NCI-H1694 treated with DMSO at 0.1 percent for 48 hours (cell line): ENCODE results near the gene BASP1.
"Not testable (repeated sequence)": the region's sequence is repeated elsewhere in the genome, so short reads cannot be mapped to it uniquely, and the experiment has no call there.

Experiments used
- DNase-seq: peaks from one replicate; lab custom pipeline; 2025; lab: John Stamatoyannopoulos, UW

Gene BASP1

DNA sequence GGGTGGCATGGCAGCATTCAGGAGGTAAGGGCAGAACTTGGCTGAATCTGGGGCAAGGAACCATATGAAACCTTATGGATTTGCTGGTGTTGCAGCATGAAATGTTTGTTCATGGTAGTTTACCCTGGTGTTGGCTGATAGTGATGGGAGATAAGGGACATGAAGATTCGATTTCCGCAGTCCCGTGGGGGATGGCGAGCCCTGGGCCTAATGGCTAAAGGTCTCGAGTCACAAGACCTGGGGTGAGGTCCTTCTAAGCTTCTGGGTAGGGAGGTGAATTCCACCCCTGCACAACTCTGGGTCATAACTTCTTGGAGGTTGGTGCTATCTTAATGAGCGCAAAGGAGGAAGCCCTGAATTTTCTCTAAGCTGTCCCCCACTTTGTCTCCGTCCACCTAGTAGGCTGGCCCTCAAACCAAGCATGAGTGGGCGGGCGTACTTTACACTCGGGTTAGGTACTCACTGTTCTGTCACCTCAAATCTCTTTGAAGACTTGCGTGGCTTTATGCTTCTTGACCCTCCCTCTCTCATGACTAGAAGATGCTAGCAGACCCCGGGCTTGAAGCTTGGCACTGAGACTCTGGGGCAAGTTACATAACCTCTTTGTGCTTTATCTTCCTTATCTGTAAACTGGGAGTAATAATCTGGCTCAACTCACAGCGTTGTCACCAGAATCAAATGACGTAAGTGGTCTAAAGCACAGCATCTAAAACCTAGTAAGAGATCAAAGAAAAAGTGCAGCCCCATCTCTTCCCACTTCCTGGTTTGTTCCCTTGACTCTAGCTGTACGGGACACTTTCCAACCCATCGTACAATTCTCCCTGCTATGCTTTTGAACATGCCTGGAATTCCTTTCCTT, 72.5 kb downstream of the BASP1 start:
- no peak for DNase-seq

DNA sequence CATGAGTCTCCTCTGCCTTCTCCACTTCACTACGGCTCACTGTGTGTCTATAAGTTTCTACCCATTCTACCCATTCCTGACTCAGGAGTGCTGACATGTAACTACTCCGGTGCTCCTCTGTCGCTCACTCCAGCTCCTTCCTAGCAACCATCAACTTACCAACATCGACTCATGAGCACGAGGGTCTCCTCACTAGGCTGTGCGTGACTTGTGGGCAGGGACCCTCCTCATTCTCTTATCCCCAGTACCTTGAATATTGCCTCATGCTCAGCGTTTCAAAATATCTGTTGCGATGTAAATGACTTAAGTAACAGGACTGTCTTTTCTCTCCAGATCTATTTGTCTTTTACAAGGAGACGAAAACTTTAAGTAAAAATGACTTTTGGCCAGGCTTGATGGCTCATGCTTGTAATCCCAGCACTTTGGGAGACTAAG, 73.1 kb downstream of the BASP1 start:
- no peak for DNase-seq

- DNase-seq = no peak
Observed at GRCh38 chr5:17292434-17293015, 75.1 kb downstream of the BASP1 start.

GRCh38 chr5:17294639-17295311, 77.3 kb downstream of the BASP1 start:
- no peak for DNase-seq

DNA sequence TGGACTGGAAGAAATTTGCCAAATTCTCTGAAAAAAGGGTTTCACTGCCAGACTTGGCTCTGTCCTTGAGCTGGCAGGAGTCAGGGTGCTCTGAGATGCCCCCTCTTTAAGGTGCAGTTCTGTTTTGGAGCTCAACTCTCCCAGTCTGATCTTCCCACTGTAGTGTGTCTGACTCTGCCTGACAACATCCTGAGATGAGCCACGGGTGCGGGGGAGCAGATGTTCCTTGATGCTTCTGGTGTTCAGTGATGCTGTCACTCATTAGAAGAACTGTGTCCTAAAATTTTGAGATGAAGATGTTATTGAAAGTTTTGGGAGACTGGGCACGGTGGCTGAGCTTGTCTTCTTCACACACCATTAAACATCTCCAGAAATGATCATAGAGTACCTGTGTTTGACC, 78.2 kb downstream of the BASP1 start:
- DNase-seq = no peak

- DNase-seq = no peak
Observed at GRCh38 chr5:17302106-17302505, 84.7 kb downstream of the BASP1 start.

- DNase-seq = peak; percentile 23
Observed at GRCh38 chr5:17302604-17303003, 85.2 kb downstream of the BASP1 start.

DNA sequence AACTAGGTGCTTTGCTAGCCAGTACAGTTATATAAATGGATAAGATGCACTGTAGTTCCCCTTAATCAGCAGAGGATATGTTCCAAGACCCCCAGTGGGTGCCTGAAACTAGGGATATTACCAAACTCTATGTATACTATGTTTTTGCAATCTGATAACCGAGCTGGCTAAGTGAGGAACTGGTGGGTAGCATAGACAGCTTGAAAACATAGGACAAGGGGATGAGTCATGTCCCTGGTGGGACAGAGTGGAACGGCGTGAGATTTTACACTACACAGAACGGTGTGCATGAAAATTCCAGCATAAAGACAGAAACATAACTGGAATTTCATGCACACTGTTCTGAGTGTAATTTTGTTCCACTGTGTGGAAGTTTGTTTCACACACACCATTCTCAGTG, 86.9 kb downstream of the BASP1 start:
- DNase-seq = no peak

GRCh38 chr5:17305017-17305416, 87.6 kb downstream of the BASP1 start:
- no peak for DNase-seq

DNA sequence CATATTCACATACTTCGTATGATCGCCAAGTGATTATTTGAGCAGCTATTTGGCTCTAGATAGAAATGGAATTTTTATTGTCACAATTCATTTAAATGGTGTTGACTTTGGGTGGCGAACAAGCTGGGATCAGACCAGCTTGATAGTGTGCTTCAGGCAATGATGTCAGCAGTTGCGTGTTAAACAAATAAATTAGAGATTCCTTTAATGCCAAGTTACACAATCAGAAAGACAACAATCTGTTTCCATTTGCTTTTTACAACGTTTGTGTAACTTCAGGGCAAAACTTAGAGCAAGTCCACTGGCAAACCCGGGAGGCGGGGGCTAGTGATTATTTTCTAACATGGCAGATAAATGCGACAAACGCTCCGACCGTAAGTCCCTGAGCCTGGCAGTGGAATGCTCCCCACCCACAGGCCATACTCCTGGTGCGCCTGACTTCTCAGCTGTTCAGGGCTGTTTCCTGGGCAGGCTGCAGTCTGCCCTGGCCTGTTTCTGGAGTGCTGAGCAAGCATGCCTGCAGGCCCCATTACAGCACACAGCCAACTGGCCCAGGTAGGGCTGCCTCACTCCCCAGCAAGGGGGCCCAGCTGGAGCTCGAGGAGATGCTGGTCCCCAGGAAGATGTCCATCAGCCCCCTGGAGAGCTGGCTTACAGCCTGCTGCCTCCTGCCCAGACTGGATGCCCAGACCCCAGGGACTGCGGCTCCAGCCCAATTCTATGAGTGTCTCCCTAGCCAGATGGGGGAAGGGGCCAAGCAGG, 88.7 kb downstream of the BASP1 start:
- no peak for DNase-seq

DNA sequence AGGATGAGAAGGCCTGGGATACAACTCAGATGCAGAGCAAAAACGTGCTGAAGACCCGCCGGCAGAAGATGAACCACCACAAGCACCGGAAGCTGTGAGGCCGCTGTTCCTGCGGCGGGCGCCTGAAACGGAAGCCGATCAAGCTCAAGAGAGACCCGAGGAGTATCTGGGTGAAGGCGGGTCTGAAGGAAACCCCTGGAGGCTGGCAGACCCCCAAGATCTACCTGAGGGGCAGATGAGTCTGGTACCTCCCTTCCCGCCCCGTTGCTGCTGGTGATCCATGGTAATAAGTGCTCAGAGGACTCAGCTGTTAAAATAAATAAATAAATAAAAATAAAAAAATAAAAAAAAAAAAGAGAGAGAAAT, 89.3 kb downstream of the BASP1 start:
- DNase-seq = no peak

DNA sequence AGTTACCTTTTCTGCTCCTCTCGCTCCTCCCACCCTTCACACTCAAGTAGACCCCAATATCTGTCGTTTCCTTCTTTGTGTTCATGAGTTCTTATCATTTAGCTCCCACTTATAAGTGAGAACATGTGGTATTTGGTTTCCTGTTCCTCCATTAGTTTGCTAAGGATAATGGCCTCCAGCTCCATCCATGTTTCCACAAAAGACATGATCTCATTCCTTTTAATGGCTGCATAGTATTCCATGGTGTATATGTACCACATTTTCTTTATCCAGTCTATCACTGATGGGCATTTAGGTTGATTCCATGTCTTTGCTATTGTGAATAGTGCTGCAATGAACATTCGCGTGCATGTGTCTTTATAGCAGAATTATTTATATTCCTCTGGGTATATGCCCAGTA, 90.0 kb downstream of the BASP1 start:
- not testable (repeated sequence) for DNase-seq

DNA sequence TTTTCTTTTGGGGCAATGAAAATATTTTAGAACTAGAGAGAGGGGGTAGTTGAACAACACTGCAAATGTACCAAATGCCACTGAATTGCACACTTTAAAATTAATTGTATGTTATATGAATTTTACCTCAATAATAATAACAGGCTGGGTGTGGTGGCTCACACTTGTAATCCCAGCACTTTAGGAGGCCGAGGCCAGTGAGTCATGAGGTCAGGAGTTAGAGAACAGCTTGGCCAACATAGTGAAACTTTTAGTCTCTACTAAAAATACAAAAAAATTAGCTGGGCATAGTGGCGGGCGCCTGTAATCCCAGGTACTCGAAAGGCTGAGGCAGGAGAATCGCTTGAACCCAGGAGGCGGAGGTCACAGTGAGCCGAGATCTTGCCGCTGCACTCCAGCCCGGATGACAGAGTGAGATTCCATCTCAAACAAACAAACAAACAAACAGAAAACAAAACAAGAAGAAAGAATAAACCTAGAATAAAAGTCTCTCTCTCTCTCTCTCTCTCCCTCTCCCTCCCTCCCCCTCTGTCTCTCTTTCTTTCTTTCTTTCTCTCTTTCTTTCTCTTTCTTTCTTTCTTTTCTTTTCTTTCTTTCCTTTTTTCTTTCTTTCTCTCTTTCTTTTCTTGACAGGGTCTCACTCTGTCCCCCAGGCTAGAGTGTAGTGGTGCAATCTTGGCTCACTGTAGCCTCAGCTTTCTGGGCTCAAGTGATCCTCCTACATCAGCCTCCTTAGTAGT, 91.1 kb downstream of the BASP1 start:
- no peak for DNase-seq

DNA sequence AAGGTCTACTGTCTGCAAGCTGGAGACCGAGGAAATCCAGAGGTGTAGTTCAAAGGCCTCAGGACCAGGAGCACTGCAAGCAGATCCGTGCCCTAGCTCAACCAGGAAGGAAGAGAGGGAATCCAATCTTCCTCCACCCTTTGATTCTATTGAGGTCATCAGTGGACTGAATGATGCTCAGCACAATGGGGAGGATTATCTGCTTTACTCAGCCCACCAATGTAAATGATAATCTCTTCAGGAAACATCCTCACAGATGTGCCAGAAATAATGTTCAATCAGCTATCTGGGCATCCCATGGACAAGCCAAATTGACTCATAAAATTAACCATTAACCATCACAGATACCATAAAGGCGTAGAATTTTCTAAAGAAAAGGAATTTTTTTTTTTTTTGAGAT, 92.0 kb downstream of the BASP1 start:
- DNase-seq = no peak

GRCh38 chr5:17310502-17310901, 93.1 kb downstream of the BASP1 start:
- not testable (repeated sequence) for DNase-seq

DNA sequence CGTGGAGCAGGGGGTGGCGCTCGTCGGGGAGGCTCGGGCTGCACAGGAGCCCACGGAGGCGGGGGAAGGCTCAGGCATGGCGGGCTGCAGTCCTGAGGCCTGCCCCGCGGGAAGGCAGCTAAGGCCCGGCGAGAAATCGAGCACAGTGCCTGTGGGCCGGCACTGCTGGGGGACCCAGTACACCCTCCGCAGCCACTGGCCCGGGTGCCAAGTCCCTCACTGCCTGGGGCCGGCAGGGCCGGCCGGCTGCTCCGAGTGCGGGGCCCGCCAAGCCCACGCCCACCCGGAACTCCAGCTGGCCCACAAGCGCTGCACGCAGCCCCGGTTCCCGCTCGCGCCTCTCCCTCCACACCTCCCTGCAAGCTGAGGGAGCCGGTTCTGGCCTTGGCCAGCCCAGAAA, 94.4 kb downstream of the BASP1 start:
- not testable (repeated sequence) for DNase-seq

DNA sequence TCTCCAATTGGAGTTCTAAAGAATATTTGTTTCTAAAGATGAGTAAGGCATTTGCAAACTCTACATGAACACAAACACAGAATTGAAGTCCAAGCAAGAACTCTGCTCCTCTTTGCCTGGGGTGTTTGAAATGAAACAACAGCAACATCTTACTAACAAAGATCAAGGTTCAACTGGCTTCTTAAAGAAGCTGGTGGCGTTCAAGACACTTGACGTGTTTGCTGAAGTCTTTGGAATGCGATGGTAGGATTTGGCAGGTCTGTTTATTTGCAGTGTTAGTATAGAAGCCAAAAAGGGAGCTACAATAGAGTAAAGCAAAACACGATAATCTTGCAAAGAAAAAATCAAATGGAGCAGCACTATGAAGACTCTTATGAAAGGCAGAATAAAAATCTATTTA, 94.9 kb downstream of the BASP1 start:
- no peak for DNase-seq

- peak; percentile 26 for DNase-seq
Observed at GRCh38 chr5:17314907-17315471, 97.6 kb downstream of the BASP1 start.

- DNase-seq = no peak
Observed at GRCh38 chr5:17315710-17316221, 98.3 kb downstream of the BASP1 start.

DNA sequence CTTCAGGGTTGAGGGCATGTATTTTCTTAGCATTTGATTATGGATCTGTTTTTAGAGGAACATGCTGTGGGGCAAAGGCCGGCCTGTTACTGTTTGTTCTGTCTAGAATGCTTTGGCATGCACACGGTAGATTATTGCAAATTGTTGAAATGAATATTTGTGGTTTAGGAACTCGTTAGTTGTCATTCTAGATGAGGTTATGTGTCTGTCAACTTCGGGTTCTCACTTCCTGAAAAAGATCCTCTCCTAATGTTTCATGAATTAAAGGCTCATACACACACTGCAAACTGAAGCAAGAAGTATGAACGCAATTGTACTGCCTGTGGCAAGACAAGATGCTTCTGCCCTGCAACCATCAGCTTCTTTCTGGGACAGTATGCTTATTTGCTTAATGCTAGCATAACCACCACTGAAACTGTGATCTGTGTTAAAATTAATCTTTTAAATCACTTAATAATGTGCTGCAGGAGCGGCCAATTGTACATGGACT, 99.6 kb downstream of the BASP1 start:
- no peak for DNase-seq

DNA sequence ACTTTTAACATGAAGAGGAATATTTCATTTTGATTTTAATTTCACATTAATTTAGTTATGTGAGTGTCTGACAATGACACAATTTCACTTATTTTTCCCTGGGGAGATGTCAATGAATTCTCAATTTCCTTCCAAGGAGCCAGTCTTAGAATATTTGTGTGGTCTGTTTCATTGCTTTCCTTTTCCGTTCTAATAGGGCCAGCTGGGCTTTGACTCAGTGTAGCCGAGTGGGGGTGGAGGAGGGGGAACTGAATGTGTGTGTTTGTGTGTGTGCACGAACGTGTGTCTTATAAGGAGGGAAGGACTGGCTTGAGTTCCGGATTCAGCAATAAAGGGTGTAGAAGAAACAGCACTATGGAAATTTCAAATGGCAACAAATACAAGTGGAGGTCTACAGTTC, 100.0 kb downstream of the BASP1 start:
- DNase-seq = no peak
